Esophagus squamous epithelium (tissue), 4 donors: ENCODE data around the gene LRP1B.

ENCODE experiments used
- POLR2A ChIP-seq, 4 donors: fragments of 450-650 bp; IDR thresholded peaks; one replicate each; pipeline ENCODE4 v1.6.1; 2017; ENCODE audit warnings: antibody characterized with exemption in 4 of 4, mild to moderate bottlenecking in 4 of 4, moderate library complexity in 3 of 4
- TF ChIP-seq, protein P1 (sequence below), 6 experiments: fragments of 450-650 bp in 4 of 6; fragments of 200-600 bp in 2 of 6; sonication (generic) in 2 of 6; IDR thresholded peaks; one replicate each; pipeline ENCODE4 v1.5.1; 2016 to 2019; ENCODE audit warnings: antibody characterized with exemption in 6 of 6, mild to moderate bottlenecking in 4 of 6, moderate library complexity in 4 of 6

DNA sequence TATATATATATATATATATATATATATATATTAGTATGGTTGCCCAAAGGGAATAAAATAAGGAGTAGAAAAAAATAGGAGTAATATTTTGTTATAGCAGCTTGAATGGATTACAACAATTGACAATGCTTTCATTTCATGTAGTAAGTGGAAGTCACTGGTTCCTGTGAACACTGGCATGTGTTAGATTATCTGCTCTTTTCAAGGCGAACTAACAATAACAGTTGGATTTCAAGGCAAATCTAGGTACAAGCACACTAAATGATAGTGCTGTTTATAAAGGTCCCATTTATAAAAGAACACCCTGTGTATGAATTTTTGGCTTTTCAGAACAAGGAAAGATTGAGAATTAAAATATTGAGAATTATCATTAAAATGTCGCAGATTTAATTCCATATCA, 1535.7 kb downstream of the LRP1B start:
- no peak for TF ChIP-seq POLR2A (IDR thresholded peaks at IDR 0.05)
- TF ChIP-seq, protein P1, sequence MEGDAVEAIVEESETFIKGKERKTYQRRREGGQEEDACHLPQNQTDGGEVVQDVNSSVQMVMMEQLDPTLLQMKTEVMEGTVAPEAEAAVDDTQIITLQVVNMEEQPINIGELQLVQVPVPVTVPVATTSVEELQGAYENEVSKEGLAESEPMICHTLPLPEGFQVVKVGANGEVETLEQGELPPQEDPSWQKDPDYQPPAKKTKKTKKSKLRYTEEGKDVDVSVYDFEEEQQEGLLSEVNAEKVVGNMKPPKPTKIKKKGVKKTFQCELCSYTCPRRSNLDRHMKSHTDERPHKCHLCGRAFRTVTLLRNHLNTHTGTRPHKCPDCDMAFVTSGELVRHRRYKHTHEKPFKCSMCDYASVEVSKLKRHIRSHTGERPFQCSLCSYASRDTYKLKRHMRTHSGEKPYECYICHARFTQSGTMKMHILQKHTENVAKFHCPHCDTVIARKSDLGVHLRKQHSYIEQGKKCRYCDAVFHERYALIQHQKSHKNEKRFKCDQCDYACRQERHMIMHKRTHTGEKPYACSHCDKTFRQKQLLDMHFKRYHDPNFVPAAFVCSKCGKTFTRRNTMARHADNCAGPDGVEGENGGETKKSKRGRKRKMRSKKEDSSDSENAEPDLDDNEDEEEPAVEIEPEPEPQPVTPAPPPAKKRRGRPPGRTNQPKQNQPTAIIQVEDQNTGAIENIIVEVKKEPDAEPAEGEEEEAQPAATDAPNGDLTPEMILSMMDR (IDR thresholded peaks at IDR 0.05), result no peak
